Measurements from ENCODE around the gene TMEM117. TPM values are rescaled to one million over a fixed set of nuclear protein-coding genes. Genes with fewer than 3 reads are reported as not detected.
"Not testable (repeated sequence)": the region's sequence is repeated elsewhere in the genome, so short reads cannot be mapped to it uniquely, and the experiment has no call there.

Gene TMEM117
- total RNA-seq, 1 donor from 2014 or later, result 35.3 TPM

DNA sequence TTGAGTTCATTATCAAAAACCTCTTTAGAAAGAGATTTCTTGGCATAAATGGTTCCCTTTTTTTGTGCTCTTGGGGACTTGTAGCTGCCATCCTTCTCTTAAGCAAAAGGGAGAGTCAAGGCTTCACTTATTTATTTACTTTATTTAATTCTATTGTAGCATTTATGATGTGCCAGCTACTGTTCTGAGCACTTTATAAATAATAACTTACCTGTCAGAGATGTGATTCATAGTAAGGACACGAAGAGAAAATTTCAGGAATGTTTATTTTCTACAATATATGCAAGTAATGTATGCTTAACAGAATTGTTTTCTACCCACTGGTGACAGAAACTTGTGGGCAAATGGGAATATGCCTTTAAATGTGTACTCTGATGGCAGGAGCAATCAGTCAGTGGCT lies 33.3 kb downstream of the TMEM117 start:
- H3K4me3 Mint-ChIP-seq, result no peak overlapping the region
- no peaks in the 10 kb centered on the region for H3K27me3 Mint-ChIP-seq (ENCODE audit: low read depth)
- DNase-seq (ENCODE audit: low spot score in 2 of 2, unreplicated experiment in 2 of 2), result no peak
- no peak overlapping the region for H3K27ac Mint-ChIP-seq
- H3K36me3 Mint-ChIP-seq, result peaks cover 6% of the 10 kb centered on the region
- TF ChIP-seq, protein P1, sequence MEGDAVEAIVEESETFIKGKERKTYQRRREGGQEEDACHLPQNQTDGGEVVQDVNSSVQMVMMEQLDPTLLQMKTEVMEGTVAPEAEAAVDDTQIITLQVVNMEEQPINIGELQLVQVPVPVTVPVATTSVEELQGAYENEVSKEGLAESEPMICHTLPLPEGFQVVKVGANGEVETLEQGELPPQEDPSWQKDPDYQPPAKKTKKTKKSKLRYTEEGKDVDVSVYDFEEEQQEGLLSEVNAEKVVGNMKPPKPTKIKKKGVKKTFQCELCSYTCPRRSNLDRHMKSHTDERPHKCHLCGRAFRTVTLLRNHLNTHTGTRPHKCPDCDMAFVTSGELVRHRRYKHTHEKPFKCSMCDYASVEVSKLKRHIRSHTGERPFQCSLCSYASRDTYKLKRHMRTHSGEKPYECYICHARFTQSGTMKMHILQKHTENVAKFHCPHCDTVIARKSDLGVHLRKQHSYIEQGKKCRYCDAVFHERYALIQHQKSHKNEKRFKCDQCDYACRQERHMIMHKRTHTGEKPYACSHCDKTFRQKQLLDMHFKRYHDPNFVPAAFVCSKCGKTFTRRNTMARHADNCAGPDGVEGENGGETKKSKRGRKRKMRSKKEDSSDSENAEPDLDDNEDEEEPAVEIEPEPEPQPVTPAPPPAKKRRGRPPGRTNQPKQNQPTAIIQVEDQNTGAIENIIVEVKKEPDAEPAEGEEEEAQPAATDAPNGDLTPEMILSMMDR (IDR thresholded peaks at IDR 0.05; ENCODE audit: unreplicated experiment), result no peak
- H3K4me1 Mint-ChIP-seq, result peaks cover 19% of the 10 kb centered on the region
- H3K9me3 Mint-ChIP-seq, result no peaks in the 10 kb centered on the region

DNA sequence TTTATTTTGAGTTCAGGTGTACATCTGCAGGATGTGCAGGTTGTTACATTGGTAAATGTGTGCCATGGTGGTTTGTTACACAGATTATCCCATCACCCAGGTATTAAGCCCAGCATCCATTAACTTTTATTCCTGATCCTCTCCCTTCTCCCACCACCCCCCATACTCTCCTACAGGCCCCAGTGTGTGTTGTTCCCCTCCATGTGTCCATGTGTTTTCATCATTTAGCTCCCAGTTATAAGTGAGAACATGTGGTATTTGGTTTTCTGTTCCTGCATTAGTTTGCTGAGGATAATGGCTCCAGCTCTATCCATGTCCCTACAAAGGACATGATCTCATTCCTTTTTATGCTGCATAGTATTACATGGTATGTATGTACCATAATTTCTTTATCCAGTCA lies 33.9 kb downstream of the TMEM117 start:
- Mint-ChIP-seq H3K27ac (peak overlapping the region; percentile 45), H3K4me1 (peaks cover 21% of the 10 kb centered on the region)
- not testable (repeated sequence) for H3K36me3 Mint-ChIP-seq; DNase-seq (ENCODE audit: low spot score in 2 of 2, unreplicated experiment in 2 of 2); H3K9me3 Mint-ChIP-seq; H3K27me3 Mint-ChIP-seq (ENCODE audit: low read depth); H3K4me3 Mint-ChIP-seq

DNA sequence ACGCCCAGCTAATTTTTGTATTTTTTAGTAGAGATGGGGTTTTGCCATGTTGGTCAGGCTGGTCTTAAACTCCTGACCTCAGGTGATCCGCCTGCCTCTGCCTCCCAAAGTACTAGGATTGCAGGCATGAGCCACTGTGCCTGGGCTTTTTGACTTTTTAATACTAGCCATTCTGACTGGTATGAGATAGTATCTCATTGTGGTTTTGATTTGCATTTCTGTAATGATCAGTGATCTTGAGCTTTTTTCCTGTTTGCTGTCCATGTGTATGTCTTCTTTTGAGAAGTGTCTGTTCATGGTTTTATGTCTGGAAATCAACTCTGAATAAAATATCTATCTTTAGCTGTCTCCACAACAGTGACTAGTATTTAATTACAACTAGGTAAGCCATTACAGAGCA lies 35.4 kb downstream of the TMEM117 start:
- H3K27ac Mint-ChIP-seq; H3K36me3 Mint-ChIP-seq; H3K4me3 Mint-ChIP-seq; H3K9me3 Mint-ChIP-seq; DNase-seq (ENCODE audit: low spot score in 2 of 2, unreplicated experiment in 2 of 2); H3K27me3 Mint-ChIP-seq (ENCODE audit: low read depth): not testable (repeated sequence)
- peaks cover 33% of the 10 kb centered on the region for H3K4me1 Mint-ChIP-seq

DNA sequence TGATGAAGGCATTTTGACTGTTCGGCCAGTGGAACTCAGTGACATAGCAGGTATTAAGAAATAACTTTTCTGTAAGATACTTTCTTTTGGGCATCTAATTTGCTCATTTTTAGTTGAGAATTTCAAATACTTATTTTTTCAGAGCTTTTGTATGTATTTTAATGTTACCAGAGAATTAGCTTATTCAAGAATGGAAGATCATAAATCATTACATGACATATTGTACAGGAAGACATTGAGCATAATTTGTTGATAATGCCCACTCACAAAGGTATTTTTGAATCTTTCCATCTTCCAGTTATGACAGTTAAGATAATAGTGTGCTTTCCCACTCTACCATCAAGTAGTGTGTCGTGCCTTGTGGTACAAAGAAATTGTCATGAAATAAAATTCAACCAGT lies 36.5 kb downstream of the TMEM117 start:
- Mint-ChIP-seq H3K36me3 (no peaks in the 10 kb centered on the region), H3K27me3 (ENCODE audit: low read depth) (no peaks in the 10 kb centered on the region), H3K27ac (no peak overlapping the region), H3K9me3 (no peaks in the 10 kb centered on the region), H3K4me3 (no peak overlapping the region), H3K4me1 (peaks cover 35% of the 10 kb centered on the region)
- DNase-seq (ENCODE audit: low spot score in 2 of 2, unreplicated experiment in 2 of 2), result no peak
- TF ChIP-seq, protein P1 (IDR thresholded peaks at IDR 0.05; ENCODE audit: unreplicated experiment), result no peak

DNA sequence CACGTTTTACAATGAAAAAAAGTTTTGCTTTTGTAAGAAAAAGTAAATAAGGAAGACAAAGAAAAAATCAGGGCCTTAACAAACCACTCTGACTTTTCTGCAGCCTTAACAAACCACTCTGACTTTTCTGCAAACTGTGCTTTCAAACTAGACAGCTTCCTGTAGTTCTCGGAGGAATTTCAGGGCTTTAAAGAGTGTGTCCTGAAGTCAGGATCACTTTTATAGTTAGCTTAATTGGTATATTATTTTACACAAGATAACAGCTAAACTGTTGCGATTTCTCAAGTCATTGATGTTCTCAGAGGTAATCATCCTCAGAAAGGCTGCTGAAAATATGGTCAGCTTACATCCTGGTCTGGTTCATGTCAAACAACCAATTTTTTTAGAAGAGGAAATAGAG lies 42.2 kb downstream of the TMEM117 start:
- Mint-ChIP-seq H3K4me1 (peaks cover 54% of the 10 kb centered on the region), H3K27me3 (ENCODE audit: low read depth) (no peaks in the 10 kb centered on the region), H3K27ac (peak overlapping the region; percentile 64), H3K9me3 (no peaks in the 10 kb centered on the region), H3K36me3 (no peaks in the 10 kb centered on the region), H3K4me3 (no peak overlapping the region)
- no peak for DNase-seq (ENCODE audit: low spot score in 2 of 2, unreplicated experiment in 2 of 2)
- TF ChIP-seq, protein P1 (IDR thresholded peaks at IDR 0.05; ENCODE audit: unreplicated experiment), result no peak

DNA sequence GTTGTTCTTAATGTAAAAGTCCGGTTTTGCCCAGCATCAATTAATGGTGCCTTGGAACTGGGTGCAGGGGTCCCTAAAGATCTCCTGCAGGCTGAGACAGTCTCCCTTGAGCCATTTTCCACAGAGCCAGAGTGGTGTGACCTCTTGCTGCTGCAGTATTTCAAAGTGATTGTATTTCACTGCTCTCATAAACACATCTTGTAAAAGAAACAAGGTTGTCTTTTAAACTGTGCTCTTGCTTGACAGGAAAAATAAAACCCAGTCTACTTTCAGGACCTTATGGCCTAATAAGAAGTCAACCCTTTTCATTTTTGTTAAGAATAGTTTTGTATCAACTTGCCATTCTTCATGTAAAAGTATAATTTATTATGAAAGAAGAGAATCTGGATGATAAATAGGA lies 44.7 kb downstream of the TMEM117 start:
- Mint-ChIP-seq H3K4me1 (peaks cover 61% of the 10 kb centered on the region), H3K9me3 (no peaks in the 10 kb centered on the region), H3K36me3 (no peaks in the 10 kb centered on the region), H3K27ac (peak overlapping the region; percentile 62), H3K4me3 (no peak overlapping the region), H3K27me3 (ENCODE audit: low read depth) (no peaks in the 10 kb centered on the region)
- no peak for DNase-seq (ENCODE audit: low spot score in 2 of 2, unreplicated experiment in 2 of 2)
- TF ChIP-seq, protein P1 (IDR thresholded peaks at IDR 0.05; ENCODE audit: unreplicated experiment), result no peak

DNA sequence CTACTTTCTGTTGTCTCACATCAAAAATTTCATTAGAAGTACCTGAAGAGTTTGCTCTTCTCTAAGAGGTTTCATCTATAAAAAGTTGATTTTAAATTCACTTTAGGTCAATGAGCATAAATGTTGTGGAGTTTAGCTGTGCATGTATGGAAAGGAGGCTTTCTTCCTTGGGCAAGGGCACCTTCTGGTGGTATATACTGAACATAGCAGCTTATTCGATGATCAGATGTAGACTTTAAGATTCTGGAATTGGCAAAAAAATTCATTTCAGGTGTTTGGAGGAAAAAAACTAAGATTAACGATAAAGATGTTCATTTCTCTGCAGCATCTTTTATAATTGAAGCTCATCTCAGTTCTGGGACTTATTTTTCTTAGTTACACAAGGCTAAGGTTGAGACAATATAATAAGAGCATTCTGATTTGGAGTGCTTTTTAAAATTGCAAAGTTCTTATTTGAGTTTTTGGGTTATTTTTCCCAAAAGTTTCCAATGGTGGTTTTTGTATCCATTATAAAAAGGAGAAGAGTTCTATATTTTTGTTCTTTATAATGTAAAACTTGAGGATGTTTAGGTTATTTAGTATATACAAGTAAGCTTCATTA lies 46.8 kb downstream of the TMEM117 start:
- Mint-ChIP-seq H3K9me3 (no peaks in the 10 kb centered on the region), H3K4me3 (no peak overlapping the region), H3K27ac (peak overlapping the region; percentile 55), H3K36me3 (no peaks in the 10 kb centered on the region), H3K27me3 (ENCODE audit: low read depth) (no peaks in the 10 kb centered on the region), H3K4me1 (peaks cover 61% of the 10 kb centered on the region)
- TF ChIP-seq, protein P1 (IDR thresholded peaks at IDR 0.05; ENCODE audit: unreplicated experiment), result peak; percentile 79
- no peak for DNase-seq (ENCODE audit: low spot score in 2 of 2, unreplicated experiment in 2 of 2)
